ENCODE data around the gene RPLP1. TPM values are rescaled to one million over a fixed set of nuclear protein-coding genes. Genes with fewer than 3 reads are reported as not detected.

The RPLP1 gene
- 56.7 TPM for total RNA-seq

GRCh38 chr15:69452692-69453521 lies at the start of gene RPLP1:
Gene RPLP1 (plus strand): TSS chr15:69452818. CDS start chr15:69452949, 131 bp downstream.

GRCh38 chr15:69413822-69414700 lies 38.6 kb upstream of the RPLP1 start, which contains the start of gene KIF23:
Gene KIF23 (plus strand): TSS chr15:69414349. CDS start chr15:69414466, 117 bp downstream.

Small RNA genes lying within 50 kb of the gene (small RNA-seq; reads per million reads assigned to genes)
- not detected for gene RF00012

Other genes with a start within 250 kb of the RPLP1 start
- gene PAQR5, start 153.9 kb upstream of the RPLP1 start, total RNA-seq, result 2.3 TPM
- 9.9 TPM for gene KIF23, start 38.5 kb upstream of the RPLP1 start, total RNA-seq

Data from diencephalon (tissue), 1 donor.